Omental fat pad (tissue), 4 donors: ENCODE results near the gene RBMS3. TPM values are rescaled to one million over a fixed set of nuclear protein-coding genes. Genes with fewer than 3 reads are reported as not detected.

Experiments
- ATAC-seq: fragments of 150-250 bp; one replicate; pipeline ENCODE4 v1.9.1; 2016; ENCODE audit warnings: mild to moderate bottlenecking, moderate library complexity; ENCODE audit not compliant: low FRiP score
- DNase-seq: peaks from one replicate; pipeline ENCODE4 v3.0.0-alpha.2; 2019; ENCODE audit warnings: low spot score
- total RNA-seq, 4 donors: library from RNA; depleted of rRNA; stranded (reverse); fragments of >200 nt; gene quantifications; one replicate each; pipeline ENCODE4 v1.1.0, GENCODE V29; 2016
- TF ChIP-seq, protein P1 (sequence below), 3 donors: fragments of 450-650 bp; IDR thresholded peaks; one replicate each; pipeline ENCODE4 v1.5.1; 2016 to 2017; ENCODE audit warnings: antibody characterized with exemption in 3 of 3, mild to moderate bottlenecking in 3 of 3, moderate library complexity in 2 of 3

RBMS3 gene
- total RNA-seq, 4 donors from 2014 or later: 61.5 to 185 (median 120) TPM

DNA sequence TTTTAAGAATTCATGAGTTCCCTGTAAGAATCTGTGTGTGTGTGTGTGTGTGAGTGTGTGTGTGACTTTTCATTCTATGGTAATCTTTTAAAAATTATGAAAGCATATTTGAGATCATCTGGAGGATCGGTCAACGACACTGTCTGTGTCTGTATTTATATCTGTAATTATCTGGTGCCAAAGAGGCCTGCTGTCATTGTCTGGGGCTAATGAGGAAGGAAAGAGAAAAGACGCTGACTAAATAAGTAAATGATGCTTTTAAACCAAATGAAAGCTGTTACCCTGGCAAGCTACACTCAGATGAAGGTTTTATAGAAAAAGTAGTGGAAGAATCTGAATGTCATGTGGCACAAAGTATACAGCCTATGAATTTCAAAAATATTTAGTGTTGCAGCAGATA, 439.8 kb downstream of the RBMS3 start:
- TF ChIP-seq, protein P1, sequence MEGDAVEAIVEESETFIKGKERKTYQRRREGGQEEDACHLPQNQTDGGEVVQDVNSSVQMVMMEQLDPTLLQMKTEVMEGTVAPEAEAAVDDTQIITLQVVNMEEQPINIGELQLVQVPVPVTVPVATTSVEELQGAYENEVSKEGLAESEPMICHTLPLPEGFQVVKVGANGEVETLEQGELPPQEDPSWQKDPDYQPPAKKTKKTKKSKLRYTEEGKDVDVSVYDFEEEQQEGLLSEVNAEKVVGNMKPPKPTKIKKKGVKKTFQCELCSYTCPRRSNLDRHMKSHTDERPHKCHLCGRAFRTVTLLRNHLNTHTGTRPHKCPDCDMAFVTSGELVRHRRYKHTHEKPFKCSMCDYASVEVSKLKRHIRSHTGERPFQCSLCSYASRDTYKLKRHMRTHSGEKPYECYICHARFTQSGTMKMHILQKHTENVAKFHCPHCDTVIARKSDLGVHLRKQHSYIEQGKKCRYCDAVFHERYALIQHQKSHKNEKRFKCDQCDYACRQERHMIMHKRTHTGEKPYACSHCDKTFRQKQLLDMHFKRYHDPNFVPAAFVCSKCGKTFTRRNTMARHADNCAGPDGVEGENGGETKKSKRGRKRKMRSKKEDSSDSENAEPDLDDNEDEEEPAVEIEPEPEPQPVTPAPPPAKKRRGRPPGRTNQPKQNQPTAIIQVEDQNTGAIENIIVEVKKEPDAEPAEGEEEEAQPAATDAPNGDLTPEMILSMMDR (IDR thresholded peaks at IDR 0.05): no peak
- no peak for DNase-seq
- ATAC-seq: no peak

DNA sequence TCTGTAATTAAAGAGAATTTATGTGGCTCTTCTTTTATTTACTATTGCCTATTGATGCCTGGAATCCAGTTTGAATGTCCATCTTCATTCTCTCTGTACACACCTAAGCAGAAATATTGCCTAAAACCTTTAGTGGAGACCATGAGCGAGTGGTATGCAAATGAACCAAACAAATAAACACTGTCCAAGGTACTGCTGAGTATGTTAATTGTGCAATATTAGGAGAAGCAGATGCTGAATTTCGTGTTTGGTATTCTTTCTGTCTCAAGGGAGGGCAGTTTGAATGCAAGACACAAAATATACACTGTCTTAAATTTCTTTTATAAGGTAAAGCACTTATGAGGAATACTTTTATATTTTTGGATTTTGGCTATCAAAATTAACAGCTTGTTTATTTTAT, 440.9 kb downstream of the RBMS3 start:
- ATAC-seq (no peak), DNase-seq (no peak)
- TF ChIP-seq, protein P1 (IDR thresholded peaks at IDR 0.05): no peak

DNA sequence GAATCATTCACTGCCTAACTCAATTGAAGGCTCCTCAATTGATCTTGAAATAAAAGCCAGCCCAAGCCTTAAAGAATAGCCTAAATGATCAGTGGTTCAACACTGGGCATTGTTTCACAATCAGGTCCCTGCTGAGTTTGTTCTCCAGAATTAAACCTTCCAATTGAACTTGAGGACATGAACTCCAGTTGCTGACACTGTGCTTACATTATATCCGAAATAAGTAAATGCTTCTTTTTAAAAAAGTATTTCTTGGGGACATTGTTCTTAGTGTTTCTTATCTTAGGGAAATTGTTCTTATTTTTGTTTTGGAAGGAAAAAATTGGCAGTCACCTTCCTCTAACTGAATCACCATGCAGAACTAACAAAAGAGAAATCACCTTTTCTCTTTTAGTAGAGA, 450.2 kb downstream of the RBMS3 start:
- ATAC-seq (no peak), DNase-seq (no peak)
- TF ChIP-seq, protein P1 (IDR thresholded peaks at IDR 0.05): no peak

DNA sequence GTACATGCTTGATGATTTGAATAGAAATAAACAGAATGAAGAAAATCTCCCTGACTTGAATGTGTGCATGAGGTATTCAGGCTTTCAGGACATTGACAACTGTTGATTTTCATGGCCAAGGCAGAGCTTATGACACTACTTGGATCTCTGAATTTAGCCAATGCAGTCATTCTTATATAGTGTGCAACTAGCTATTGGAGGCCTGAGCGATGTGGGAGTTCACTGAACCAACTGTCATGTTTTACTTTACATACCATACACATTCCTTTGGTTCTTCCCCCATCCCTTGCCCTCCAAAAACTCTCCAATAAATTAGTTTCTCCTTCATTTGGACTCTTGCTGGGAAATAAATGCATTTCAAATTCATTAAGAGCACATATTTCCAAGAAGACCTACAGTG, 460.4 kb downstream of the RBMS3 start:
- ATAC-seq: no peak
- DNase-seq: no peak
- TF ChIP-seq, protein P1 (IDR thresholded peaks at IDR 0.05): no peak

DNA sequence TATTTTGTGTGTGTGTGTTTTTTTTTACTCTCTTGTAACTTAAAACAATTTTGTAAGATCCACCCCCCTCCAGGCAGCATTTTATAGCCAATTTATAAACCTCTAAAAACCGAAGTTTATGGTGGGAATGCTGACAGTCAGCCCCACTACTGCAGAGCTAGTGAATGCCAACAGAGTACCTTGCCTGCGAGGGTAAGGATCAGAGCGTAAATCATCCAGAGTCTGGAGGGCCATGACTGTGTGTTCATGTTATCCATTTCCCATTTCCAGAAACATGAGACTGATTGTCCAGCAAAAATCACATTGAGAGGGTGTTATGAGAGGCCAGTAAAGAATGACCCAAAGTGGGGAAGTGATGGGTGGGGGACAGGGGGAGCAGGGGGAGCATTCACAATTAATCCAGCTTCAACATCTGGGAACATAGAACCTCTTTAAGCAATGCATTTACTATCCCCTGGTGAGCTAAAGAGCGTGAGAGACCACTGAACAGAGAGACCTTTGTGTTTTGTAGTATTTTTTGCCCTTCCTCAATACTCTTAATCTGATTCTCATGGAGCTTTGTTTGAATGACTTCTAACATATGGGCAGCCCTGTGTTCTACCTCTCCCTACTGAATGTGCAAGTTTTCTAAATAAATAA, 464.5 kb downstream of the RBMS3 start:
- ATAC-seq (no peak), DNase-seq (no peak)
- TF ChIP-seq, protein P1 (IDR thresholded peaks at IDR 0.05): no peak

DNA sequence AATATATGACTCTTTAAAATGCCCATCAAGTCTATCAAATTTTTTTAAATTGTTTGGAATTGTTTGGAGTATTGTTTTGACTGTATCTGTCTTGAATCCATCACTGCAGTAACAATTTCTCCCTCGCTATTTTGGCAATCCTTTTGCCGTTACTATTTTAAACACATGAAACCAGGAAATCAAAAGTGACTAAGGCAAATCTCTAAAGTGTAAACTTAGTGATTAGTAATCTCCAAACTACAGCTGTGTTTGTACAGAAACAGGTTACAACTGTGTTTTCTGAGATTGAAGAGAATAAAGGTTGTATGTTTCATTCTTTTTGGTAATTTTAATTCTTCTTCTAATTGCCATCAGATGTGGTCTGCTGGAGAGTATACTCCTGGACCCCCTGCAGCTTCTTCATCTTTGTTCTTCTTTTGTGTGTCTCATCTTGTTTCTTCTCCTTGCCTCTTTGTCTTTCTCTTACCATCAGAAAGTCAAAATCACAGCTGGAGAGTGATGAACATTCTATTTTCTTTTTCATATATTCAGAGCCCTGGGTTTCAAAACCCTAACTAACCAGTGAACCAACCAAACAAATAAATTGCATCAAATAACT, 465.4 kb downstream of the RBMS3 start:
- TF ChIP-seq, protein P1 (IDR thresholded peaks at IDR 0.05): no peak
- ATAC-seq (no peak), DNase-seq (no peak)

- peak; percentile 75 for ATAC-seq
- TF ChIP-seq, protein P1 (IDR thresholded peaks at IDR 0.05): no peak
- DNase-seq: no peak
Measured at GRCh38 chr3:29747991-29748390, 467.1 kb downstream of the RBMS3 start.
